Astrocyte (in vitro differentiated cells and primary cell): ENCODE results near the gene KRT33A. TPM values are rescaled to one million over a fixed set of nuclear protein-coding genes. Genes with fewer than 3 reads are reported as not detected.

Experiments
- DNase-seq: peaks from one replicate; pipeline ENCODE4 v3.0.0-alpha.2; 2010; ENCODE audit warnings: low read depth
- FAIRE-seq: peaks from 2 replicates; lab custom pipeline; 2011; peaks lifted over from hg19 to GRCh38; lab: Jason Lieb, UNC
- H2AFZ ChIP-seq: 2 replicates; pipeline ENCODE4 v1.6.0; 2012; ENCODE audit warnings: low read depth, low read length, inconsistent platforms
- H3K27ac ChIP-seq: 2 replicates; pipeline ENCODE4 v1.5.1; 2011; ENCODE audit warnings: low read depth, low read length, inconsistent platforms
- H3K27me3 ChIP-seq: 2 replicates; pipeline ENCODE4 v1.6.0; 2011; ENCODE audit warnings: low read length, inconsistent platforms; ENCODE audit not compliant: insufficient read depth
- H3K36me3 ChIP-seq: 2 replicates; pipeline ENCODE4 v1.5.1; 2011; ENCODE audit warnings: low read length, inconsistent platforms; ENCODE audit not compliant: insufficient read depth
- H3K4me1 ChIP-seq: 2 replicates; pipeline ENCODE4 v1.5.1; 2011; ENCODE audit warnings: low read length, inconsistent platforms; ENCODE audit not compliant: insufficient read depth
- H3K4me2 ChIP-seq: 2 replicates; pipeline ENCODE4 v1.6.0; 2012; ENCODE audit warnings: low read length, inconsistent platforms
- H3K4me3 ChIP-seq: 2 replicates; pipeline ENCODE4 v1.5.1; 2011; ENCODE audit warnings: low read depth, mild to moderate bottlenecking, low read length, inconsistent platforms; ENCODE audit not compliant: insufficient read depth
- H3K79me2 ChIP-seq: 2 replicates; pipeline ENCODE4 v1.6.0; 2012; ENCODE audit warnings: mild to moderate bottlenecking, low read length, inconsistent platforms; ENCODE audit not compliant: insufficient read depth
- H3K9ac ChIP-seq: 2 replicates; pipeline ENCODE4 v1.6.0; 2012; ENCODE audit warnings: mild to moderate bottlenecking, low read length, inconsistent platforms
- H3K9me3 ChIP-seq: 2 replicates; pipeline ENCODE4 v1.5.1; 2012; ENCODE audit warnings: low read depth, mild to moderate bottlenecking, low read length, inconsistent platforms; ENCODE audit not compliant: insufficient read depth
- H4K20me1 ChIP-seq: 2 replicates; pipeline ENCODE4 v1.6.0; 2012; ENCODE audit warnings: low read length, inconsistent platforms; ENCODE audit not compliant: insufficient read depth
- H3K27ac Mint-ChIP-seq: one replicate; pipeline ENCODE4 v1.8.0; 2021; ENCODE audit warnings: mild to moderate bottlenecking, mixed read lengths; ENCODE audit not compliant: unreplicated experiment
- H3K27me3 Mint-ChIP-seq: one replicate; pipeline ENCODE4 v1.8.0; 2021; ENCODE audit warnings: low read depth, mixed read lengths; ENCODE audit not compliant: unreplicated experiment
- H3K36me3 Mint-ChIP-seq: one replicate; pipeline ENCODE4 v1.8.0; 2021; ENCODE audit warnings: low read depth, mixed read lengths; ENCODE audit not compliant: unreplicated experiment
- H3K4me1 Mint-ChIP-seq: one replicate; pipeline ENCODE4 v1.8.0; 2021; ENCODE audit warnings: low read depth, mixed read lengths; ENCODE audit not compliant: unreplicated experiment
- H3K4me3 Mint-ChIP-seq: one replicate; pipeline ENCODE4 v1.8.0; 2021; ENCODE audit warnings: mild to moderate bottlenecking, moderate library complexity, mixed read lengths; ENCODE audit not compliant: unreplicated experiment
- H3K9me3 Mint-ChIP-seq: one replicate; pipeline ENCODE4 v1.8.0; 2021; ENCODE audit warnings: mild to moderate bottlenecking, mixed read lengths; ENCODE audit not compliant: unreplicated experiment
- EZH2 ChIP-seq: IDR thresholded peaks from 2 replicates; pipeline ENCODE4 v1.6.1; 2012; ENCODE audit warnings: mild to moderate bottlenecking, low read length, inconsistent platforms; ENCODE audit not compliant: insufficient read depth
- total RNA-seq: library from RNA; stranded (reverse); gene quantifications from 2 replicates; pipeline ENCODE4 v1.2.1, GENCODE V29; 2021
- TF ChIP-seq, protein P1 (sequence below): IDR thresholded peaks from 2 replicates; pipeline ENCODE4 v1.5.1; 2011; ENCODE audit warnings: low read depth, mild to moderate bottlenecking, inconsistent platforms, low read length, moderate library complexity; ENCODE audit not compliant: insufficient read depth

The KRT33A gene
- total RNA-seq, 1 donor from 2014 or later, result not detected

DNA sequence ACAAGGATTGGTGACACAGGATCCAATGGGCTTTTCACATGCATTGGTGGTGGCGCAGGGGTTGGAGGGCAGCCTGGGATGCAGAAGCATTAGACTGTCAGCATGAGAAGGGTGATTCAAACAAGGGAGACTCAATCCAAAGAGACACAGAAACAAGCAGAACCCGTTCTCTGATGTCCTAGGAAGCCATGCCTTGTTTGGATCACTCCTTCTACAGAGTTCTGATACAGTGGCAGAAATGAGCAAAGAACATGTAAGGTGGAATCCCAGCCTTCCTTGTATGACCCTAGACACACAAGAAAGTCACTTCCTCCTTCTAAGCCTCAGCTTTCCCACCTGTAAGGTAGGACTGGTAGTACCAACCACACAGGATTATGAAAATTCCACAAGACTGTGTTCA is 13.3 kb upstream of the KRT33A start:
- Mint-ChIP-seq H3K27ac (no peak overlapping the region), H3K4me1 (peaks cover 18% of the 10 kb centered on the region), H3K9me3 (peaks cover 5% of the 10 kb centered on the region), H3K4me3 (no peak overlapping the region), H3K36me3 (no peaks in the 10 kb centered on the region), H3K27me3 (no peaks in the 10 kb centered on the region)
- no peak overlapping the region for H3K9ac ChIP-seq
- H2AFZ ChIP-seq, result no peak overlapping the region
- no peak for DNase-seq
- H3K4me1 ChIP-seq, result peaks cover 14% of the 10 kb centered on the region
- TF ChIP-seq, protein P1, sequence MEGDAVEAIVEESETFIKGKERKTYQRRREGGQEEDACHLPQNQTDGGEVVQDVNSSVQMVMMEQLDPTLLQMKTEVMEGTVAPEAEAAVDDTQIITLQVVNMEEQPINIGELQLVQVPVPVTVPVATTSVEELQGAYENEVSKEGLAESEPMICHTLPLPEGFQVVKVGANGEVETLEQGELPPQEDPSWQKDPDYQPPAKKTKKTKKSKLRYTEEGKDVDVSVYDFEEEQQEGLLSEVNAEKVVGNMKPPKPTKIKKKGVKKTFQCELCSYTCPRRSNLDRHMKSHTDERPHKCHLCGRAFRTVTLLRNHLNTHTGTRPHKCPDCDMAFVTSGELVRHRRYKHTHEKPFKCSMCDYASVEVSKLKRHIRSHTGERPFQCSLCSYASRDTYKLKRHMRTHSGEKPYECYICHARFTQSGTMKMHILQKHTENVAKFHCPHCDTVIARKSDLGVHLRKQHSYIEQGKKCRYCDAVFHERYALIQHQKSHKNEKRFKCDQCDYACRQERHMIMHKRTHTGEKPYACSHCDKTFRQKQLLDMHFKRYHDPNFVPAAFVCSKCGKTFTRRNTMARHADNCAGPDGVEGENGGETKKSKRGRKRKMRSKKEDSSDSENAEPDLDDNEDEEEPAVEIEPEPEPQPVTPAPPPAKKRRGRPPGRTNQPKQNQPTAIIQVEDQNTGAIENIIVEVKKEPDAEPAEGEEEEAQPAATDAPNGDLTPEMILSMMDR, result no peak
- no peak for TF ChIP-seq EZH2
- no peak overlapping the region for H3K4me3 ChIP-seq
- H3K4me2 ChIP-seq, result no peak overlapping the region
- H3K9me3 ChIP-seq, result no peaks in the 10 kb centered on the region
- FAIRE-seq, result no peak
- no peaks in the 10 kb centered on the region for H3K79me2 ChIP-seq
- H3K27me3 ChIP-seq, result no peaks in the 10 kb centered on the region
- no peaks in the 10 kb centered on the region for H3K36me3 ChIP-seq
- H4K20me1 ChIP-seq, result no peaks in the 10 kb centered on the region
- H3K27ac ChIP-seq, result no peak overlapping the region

DNA sequence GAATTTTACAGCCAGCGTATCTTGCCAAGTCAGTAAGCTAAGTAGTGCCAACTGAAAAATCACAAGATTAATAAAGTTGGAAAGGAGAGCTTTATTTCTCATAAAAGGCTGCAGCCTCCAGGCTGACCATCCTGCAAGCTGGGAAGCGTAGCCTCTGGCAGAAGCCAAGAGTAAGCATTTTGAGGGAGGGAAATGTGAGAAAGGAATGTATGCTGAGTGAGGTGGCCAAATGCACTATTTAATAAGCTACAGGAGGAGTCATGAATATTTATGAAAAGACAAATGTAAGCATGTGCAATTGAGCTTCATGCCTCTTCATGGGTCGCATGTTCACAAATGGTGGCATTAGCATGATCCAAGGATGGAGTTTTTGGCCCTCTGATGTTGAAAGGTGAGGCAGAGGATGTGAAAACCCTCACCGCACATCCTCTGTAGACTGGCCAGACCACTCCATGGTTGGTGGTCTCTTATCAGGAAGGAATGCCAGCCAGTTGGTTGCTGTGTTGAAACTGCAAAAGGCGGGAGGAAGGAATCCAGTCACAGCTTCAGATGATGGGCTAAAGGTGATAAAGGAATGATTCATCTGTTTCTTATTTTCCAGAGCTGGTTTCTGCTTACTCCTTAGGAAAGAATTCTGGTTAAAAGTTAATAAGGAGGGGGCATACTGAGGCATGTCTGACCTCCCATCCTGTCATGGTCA is 9.8 kb upstream of the KRT33A start:
- TF ChIP-seq, protein P1, result no peak
- TF ChIP-seq EZH2, result no peak
- Mint-ChIP-seq H3K27me3 (no peaks in the 10 kb centered on the region), H3K27ac (peak overlapping the region; percentile 58), H3K9me3 (peaks cover 5% of the 10 kb centered on the region), H3K36me3 (no peaks in the 10 kb centered on the region), H3K4me3 (no peak overlapping the region), H3K4me1 (peaks cover 3% of the 10 kb centered on the region)
- Histone ChIP-seq H3K27ac (peak overlapping the region; percentile 51), H3K4me3 (no peak overlapping the region), H3K36me3 (no peaks in the 10 kb centered on the region), H3K9ac (no peak overlapping the region), H3K4me2 (peak overlapping the region; percentile 49), H3K9me3 (no peaks in the 10 kb centered on the region), H4K20me1 (no peaks in the 10 kb centered on the region), H2AFZ (peak overlapping the region; percentile 36), H3K27me3 (no peaks in the 10 kb centered on the region), H3K79me2 (no peaks in the 10 kb centered on the region), H3K4me1 (peaks cover 8% of the 10 kb centered on the region)
- FAIRE-seq (peak; percentile 92), DNase-seq (peak; percentile 95)

DNA sequence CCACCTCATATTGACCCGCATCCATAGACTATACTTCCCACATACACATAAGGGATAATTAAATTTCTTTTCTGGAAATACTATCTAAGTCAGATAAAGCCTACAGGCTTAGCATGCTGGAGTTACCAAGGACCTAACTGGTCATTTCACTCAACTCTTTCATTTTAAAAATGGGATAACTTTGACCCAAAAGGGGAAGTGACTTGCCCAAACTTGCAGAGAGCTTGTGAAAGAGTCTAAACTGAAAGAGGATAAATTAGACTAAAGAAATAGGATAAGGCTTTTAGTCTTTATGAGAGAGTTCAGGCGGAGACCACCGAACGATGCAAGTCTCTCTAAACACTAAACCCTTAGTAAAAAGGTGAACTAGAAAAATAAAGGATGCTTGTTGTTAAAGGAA is 3.9 kb upstream of the KRT33A start:
- no peaks in the 10 kb centered on the region for H3K36me3 Mint-ChIP-seq
- H3K9me3 Mint-ChIP-seq, result peaks cover 6% of the 10 kb centered on the region
- no peaks in the 10 kb centered on the region for H3K4me1 ChIP-seq
- no peak overlapping the region for H3K27ac Mint-ChIP-seq
- TF ChIP-seq, protein P1, result no peak
- TF ChIP-seq EZH2, result no peak
- H3K9me3 ChIP-seq, result no peaks in the 10 kb centered on the region
- DNase-seq (no peak), FAIRE-seq (no peak)
- no peaks in the 10 kb centered on the region for H3K4me1 Mint-ChIP-seq
- no peaks in the 10 kb centered on the region for H3K36me3 ChIP-seq
- no peak overlapping the region for H3K4me3 Mint-ChIP-seq
- no peak overlapping the region for H3K27ac ChIP-seq
- no peak overlapping the region for H3K9ac ChIP-seq
- peaks cover 19% of the 10 kb centered on the region for H3K27me3 Mint-ChIP-seq
- peaks cover 4% of the 10 kb centered on the region for H3K27me3 ChIP-seq
- no peak overlapping the region for H2AFZ ChIP-seq
- H3K79me2 ChIP-seq, result no peaks in the 10 kb centered on the region
- H3K4me2 ChIP-seq, result no peak overlapping the region
- no peaks in the 10 kb centered on the region for H4K20me1 ChIP-seq
- no peak overlapping the region for H3K4me3 ChIP-seq
